ENCODE results near the gene TUT1.

TUT1 gene

DNA sequence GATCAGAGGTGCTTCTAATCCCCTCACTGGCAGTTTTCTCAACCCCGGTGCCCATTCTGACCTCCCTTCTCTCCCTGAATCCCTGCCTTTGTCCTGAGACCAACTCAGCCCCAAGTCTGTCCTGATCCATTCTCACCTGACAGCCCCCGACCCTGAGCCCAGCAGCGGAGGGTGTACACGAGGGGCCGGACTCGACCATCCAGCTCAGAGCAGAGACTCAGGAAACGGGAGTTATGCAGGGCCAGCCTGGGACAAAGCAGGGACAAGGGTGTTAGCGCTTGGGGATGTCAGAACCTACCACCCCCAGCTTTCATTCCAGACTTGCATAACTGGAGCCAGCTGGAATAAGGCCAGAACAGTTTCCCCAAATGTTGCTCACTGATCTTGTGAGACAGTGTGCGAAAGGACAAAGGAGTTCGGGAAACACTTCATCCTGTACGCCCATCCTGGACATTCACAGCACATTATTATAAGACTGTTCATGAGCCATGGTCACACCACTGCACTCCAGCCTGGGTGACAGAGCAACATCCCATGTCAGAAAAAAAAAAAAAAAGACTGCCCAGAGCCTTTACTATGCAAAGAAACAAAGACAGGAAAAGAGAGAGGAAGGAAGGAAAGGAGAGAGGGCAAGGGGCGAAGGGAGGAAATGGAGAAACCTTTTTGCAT is 14.1 kb downstream of the TUT1 start:
- TF ChIP-seq, protein P1, sequence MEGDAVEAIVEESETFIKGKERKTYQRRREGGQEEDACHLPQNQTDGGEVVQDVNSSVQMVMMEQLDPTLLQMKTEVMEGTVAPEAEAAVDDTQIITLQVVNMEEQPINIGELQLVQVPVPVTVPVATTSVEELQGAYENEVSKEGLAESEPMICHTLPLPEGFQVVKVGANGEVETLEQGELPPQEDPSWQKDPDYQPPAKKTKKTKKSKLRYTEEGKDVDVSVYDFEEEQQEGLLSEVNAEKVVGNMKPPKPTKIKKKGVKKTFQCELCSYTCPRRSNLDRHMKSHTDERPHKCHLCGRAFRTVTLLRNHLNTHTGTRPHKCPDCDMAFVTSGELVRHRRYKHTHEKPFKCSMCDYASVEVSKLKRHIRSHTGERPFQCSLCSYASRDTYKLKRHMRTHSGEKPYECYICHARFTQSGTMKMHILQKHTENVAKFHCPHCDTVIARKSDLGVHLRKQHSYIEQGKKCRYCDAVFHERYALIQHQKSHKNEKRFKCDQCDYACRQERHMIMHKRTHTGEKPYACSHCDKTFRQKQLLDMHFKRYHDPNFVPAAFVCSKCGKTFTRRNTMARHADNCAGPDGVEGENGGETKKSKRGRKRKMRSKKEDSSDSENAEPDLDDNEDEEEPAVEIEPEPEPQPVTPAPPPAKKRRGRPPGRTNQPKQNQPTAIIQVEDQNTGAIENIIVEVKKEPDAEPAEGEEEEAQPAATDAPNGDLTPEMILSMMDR (conservative IDR thresholded peaks at IDR 0.05; ENCODE audit: low read depth, low read length): no peak
- DNase-seq (ENCODE audit: low read depth): peak; percentile 45
- no peak overlapping the region for H3K4me3 ChIP-seq (ENCODE audit: low read depth, low read length)

DNA sequence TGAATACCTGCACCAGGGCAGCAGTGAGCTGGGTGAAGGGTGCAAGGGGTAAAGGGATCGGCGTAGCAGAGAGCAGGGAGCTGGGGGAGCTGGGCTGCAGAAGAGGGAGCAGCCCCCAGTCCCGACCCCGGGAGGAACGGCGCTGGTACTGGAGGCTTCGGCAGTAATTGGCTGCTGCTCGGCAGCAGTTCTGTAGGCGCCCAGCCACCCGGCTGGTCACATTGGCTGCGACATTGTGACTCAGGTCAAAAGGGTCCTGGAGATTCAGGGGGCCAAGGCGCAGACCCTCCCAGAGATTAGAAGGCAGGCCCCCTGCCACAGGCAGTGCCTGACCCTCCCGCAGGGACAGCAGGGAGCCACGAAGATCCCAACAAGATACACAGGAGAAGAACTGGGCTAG is 15.5 kb downstream of the TUT1 start:
- peak overlapping the region; percentile 85 for H3K4me3 ChIP-seq (ENCODE audit: low read depth, low read length)
- DNase-seq (ENCODE audit: low read depth): no peak
- TF ChIP-seq, protein P1 (conservative IDR thresholded peaks at IDR 0.05; ENCODE audit: low read depth, low read length): no peak

DNA sequence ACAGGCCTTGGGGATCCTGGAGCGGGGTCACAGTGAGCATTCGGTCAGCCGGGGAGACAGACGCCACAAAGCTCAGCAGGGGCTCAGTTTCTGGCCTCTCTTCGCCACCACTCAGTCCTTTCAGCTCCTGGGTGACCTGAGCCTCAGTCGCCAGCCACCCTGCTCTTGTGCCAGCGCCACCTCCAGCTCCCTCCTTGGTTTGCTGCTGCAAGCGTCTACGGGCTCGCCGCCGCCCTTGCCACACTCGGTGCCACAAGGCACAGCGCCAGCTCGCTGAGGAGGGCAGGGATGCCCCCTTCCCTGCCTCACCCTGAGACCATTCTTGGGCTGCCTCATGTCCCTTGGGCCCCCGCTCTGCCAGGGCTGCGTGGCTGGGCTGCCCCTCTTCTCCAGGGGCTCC is 16.2 kb downstream of the TUT1 start:
- TF ChIP-seq, protein P1 (conservative IDR thresholded peaks at IDR 0.05; ENCODE audit: low read depth, low read length): no peak
- peak overlapping the region; percentile 85 for H3K4me3 ChIP-seq (ENCODE audit: low read depth, low read length)
- DNase-seq (ENCODE audit: low read depth): no peak

DNA sequence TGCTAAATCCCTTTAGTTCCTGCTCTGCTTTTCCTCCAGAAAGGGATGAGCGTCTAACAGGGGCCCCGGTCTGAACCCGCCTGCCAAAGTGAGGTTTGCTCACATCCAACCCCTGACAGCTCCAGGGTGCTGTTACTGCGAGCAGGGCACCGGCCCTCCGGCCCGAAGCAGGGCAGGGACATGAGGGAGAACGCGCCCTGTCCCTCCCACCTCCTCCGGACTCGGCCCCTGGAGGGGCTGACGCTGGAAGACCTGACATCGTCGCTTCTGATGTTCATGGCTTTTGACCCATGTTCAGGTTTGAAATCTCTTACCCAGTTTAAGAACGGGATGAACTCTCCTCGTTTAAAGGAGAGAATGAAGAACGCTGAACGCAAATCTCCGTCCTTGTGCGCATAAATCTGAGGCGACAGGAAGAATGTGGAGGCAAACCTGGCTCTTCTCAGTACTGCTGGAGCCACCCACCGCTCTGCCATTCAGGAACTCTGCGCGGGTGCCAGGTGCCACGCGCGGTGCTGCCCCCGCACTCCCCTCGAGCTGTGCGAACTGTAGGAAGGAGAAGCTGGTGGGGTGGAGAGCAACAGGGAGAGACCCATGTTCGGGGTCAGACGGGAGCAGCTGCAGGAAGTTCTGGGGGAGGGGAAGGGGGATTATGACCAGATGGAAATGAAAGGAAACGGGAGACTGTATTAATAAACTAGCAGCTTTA is 16.8 kb downstream of the TUT1 start:
- TF ChIP-seq, protein P1 (conservative IDR thresholded peaks at IDR 0.05; ENCODE audit: low read depth, low read length): no peak
- DNase-seq (ENCODE audit: low read depth): no peak
- H3K4me3 ChIP-seq (ENCODE audit: low read depth, low read length): peak overlapping the region; percentile 85

DNA sequence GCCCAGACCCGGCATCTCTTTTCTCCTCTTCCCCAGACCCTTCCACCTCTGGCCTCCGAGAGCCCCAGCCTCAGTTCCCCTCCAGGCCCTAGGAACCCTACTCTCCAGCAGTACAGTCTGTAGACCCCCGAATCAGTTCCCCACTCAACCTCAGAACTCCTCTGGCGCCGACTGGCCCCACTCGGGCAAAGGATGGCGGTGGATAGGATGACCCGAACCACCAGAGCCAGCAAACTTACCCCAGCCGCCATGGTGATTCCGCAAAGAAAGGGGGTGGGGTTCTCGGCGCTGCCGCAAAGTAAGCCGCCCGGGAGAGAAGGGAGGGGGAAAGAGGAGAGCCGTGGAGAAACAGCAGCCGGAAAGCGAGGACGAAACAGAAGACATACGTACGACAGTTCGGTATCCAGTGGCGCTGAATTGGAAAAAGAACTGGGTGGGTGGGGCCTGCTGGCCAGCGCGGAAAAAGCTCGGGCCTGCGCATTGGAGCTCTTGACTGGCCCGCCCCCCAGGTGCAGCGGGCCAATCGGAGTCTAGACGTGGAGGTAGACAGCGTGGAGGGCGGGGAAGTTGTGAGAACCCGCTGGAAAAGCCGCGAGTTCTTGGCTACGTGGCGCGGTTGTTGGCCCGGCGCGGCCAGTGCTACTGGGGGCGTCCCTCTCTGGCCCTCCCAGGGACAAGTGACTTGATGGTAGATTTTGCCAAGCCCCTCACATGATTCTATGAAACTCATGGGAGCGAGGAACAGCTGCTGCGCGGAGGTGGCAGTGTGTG is 17.5 kb downstream of the TUT1 start, which contains the start of gene EEF1G:
Gene EEF1G (minus strand): TSS at position 300 of the 771 bp plus-strand sequence. CDS start 49 bp downstream, at position 251.
- peak; percentile 100 for DNase-seq (ENCODE audit: low read depth)
- TF ChIP-seq, protein P1 (conservative IDR thresholded peaks at IDR 0.05; ENCODE audit: low read depth, low read length): no peak
- peak within 1 kb of the TSS; percentile 98 for H3K4me3 ChIP-seq (ENCODE audit: low read depth, low read length)

DNA sequence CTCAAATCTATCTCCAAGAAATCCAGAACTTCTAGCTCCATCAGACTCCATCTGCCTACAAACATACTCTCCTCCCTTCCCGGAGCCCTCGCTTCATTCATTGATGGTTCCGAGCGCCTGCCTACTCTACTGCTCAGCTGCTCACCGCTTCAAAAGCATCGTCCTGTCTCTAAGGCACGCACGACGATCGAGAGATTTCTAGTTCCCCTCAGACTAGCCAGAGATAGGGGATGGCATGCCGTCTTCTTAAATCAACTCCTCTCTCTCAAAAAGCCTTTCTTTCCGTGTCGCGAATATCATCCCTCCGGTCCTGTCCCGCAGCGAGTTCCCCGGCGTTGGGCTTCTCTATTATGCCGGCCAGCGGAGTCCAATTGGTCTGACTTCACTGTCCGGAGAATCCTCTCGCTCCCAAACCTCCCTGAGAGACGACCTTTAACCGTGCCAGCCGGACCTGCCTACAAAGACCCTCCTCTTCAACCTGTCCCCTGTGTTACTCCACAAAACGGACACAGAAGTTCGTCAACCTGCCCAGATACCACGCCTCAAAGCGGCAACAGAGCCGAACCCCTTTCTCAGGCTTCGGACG is 18.2 kb downstream of the TUT1 start:
- peak overlapping the region; percentile 98 for H3K4me3 ChIP-seq (ENCODE audit: low read depth, low read length)
- TF ChIP-seq, protein P1 (conservative IDR thresholded peaks at IDR 0.05; ENCODE audit: low read depth, low read length): no peak
- DNase-seq (ENCODE audit: low read depth): peak; percentile 45

Measured in choroid plexus epithelial cell (primary cell).